Measurements from ENCODE around the gene CLDN17. TPM values are rescaled to one million over a fixed set of nuclear protein-coding genes. Genes with fewer than 3 reads are reported as not detected.

CLDN17 gene
- total and polyA plus RNA-seq, 2 donors = 0.09 to 0.41 TPM

DNA sequence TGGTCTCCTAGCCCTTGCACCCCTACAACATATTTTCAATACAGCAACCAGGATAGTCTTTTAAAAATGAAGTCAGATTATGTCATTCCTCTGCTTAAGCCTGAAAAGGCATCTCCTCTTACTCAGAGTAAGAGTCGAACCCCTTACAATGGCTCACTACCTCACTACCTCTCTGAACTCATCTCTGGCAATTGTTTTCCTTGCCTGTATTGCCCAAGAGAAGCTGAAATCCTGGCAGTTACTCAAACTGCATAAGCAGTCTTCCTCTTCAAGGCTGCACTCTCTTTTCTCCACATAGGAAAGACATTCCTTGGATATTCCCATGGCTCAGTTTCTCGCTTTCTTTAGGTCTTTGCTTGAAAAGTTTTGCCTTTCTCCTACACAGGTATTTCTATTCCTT lies 26.6 kb upstream of the CLDN17 start:
- Histone ChIP-seq H3K4me1 (ENCODE audit: control insufficient read depth in 2 of 2, insufficient read depth in 2 of 2, low read length in 2 of 2) (no peaks in the 10 kb centered on the region), H3K4me3 (ENCODE audit: low read length in 2 of 2) (no peak overlapping the region), H3K36me3 (ENCODE audit: control insufficient read depth in 2 of 2, insufficient read depth in 2 of 2, low read length in 1 of 2) (no peaks in the 10 kb centered on the region), H3K9me3 (ENCODE audit: control insufficient read depth in 2 of 2, insufficient read depth in 1 of 2, low read length in 1 of 2) (no peaks in the 10 kb centered on the region), H3K27me3 (ENCODE audit: control insufficient read depth in 2 of 2, insufficient read depth in 1 of 2, low read length in 1 of 2) (no peaks in the 10 kb centered on the region), H3K27ac (ENCODE audit: low read depth in 1 of 2, low read length in 1 of 2) (no peak overlapping the region)
- DNase-seq (ENCODE audit: low read depth in 6 of 9, low spot score in 9 of 9) = no peak
- 93% methylated on average over 2 of the region's 2 CpGs for WGBS

DNA sequence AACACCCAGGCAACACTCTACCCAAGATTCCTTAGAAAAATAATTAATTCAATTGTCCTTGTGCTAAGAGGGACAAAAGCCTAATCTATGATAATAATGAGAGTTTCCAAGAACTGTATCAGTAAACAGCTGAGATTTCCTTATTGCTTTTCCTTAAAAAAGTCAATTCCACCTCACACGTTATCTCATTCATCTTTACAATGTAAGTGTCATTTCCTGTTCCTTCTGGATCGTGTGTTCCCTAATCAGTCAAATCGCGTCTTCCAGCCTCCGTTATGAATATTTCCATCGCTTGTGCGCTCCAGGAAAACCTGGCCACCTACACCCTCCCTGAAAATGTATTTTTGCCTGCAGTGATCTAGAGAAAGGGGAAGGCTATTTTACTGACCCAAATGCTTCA lies 23.9 kb upstream of the CLDN17 start:
- Histone ChIP-seq H3K27me3 (ENCODE audit: control insufficient read depth in 2 of 2, insufficient read depth in 1 of 2, low read length in 1 of 2) (no peaks in the 10 kb centered on the region), H3K27ac (ENCODE audit: low read depth in 1 of 2, low read length in 1 of 2) (no peak overlapping the region), H3K36me3 (ENCODE audit: control insufficient read depth in 2 of 2, insufficient read depth in 2 of 2, low read length in 1 of 2) (no peaks in the 10 kb centered on the region), H3K9me3 (ENCODE audit: control insufficient read depth in 2 of 2, insufficient read depth in 1 of 2, low read length in 1 of 2) (no peaks in the 10 kb centered on the region), H3K4me3 (ENCODE audit: low read length in 2 of 2) (no peak overlapping the region), H3K4me1 (ENCODE audit: control insufficient read depth in 2 of 2, insufficient read depth in 2 of 2, low read length in 2 of 2) (no peaks in the 10 kb centered on the region)
- WGBS = 67% methylated on average over 7 of the region's 7 CpGs
- DNase-seq (ENCODE audit: low read depth in 6 of 9, low spot score in 9 of 9) = no peak

DNA sequence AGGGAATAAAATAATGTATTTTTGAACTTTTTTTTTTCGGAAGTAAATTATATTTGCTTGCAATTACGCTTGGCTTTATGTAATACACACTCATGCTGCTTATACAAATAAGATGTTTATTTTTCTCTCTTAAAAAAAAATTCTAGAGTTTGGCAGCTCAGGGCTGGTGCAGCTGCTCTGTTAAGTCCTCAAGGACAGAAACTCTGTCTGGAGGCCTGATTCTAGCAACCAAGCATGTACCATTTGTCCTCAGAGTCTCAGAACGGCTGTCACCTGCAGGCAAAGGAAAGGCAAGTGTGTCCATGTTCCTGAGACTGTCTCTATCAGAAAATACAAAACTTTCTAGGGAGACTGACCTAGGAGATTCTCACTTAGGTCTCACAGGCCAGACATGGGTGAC lies 23.2 kb upstream of the CLDN17 start:
- DNase-seq (ENCODE audit: low read depth in 6 of 9, low spot score in 9 of 9) = no peak
- Histone ChIP-seq H3K36me3 (ENCODE audit: control insufficient read depth in 2 of 2, insufficient read depth in 2 of 2, low read length in 1 of 2) (no peaks in the 10 kb centered on the region), H3K9me3 (ENCODE audit: control insufficient read depth in 2 of 2, insufficient read depth in 1 of 2, low read length in 1 of 2) (no peaks in the 10 kb centered on the region), H3K27me3 (ENCODE audit: control insufficient read depth in 2 of 2, insufficient read depth in 1 of 2, low read length in 1 of 2) (no peaks in the 10 kb centered on the region), H3K4me3 (ENCODE audit: low read length in 2 of 2) (no peak overlapping the region), H3K4me1 (ENCODE audit: control insufficient read depth in 2 of 2, insufficient read depth in 2 of 2, low read length in 2 of 2) (no peaks in the 10 kb centered on the region), H3K27ac (ENCODE audit: low read depth in 1 of 2, low read length in 1 of 2) (no peak overlapping the region)
- WGBS = 91% methylated on average over 3 of the region's 3 CpGs

DNA sequence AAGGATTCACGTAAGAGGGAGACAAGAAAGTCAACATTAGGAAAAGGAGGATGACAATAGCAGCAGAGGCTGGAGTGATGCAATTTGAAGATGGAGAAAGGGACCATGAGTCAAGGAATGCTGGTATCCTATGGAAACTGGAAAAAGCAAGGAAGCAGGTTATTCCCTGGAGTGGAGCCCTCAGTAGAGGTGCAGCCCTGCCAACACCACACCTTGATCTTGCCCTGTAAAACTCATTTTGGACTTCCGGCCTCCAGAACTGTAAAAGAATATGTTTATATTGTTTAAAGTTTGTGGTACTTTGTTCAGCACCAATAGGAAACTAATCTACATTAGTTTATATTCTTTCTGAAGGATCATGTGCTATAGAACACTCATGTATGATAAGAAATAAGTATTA lies 19.6 kb upstream of the CLDN17 start:
- H3K27ac ChIP-seq (ENCODE audit: low read depth in 1 of 2, low read length in 1 of 2) = no peak overlapping the region
- no peaks in the 10 kb centered on the region for H3K9me3 ChIP-seq (ENCODE audit: control insufficient read depth in 2 of 2, insufficient read depth in 1 of 2, low read length in 1 of 2)
- no peaks in the 10 kb centered on the region for H3K27me3 ChIP-seq (ENCODE audit: control insufficient read depth in 2 of 2, insufficient read depth in 1 of 2, low read length in 1 of 2)
- no peak overlapping the region for H3K4me3 ChIP-seq (ENCODE audit: low read length in 2 of 2)
- WGBS = 98% methylated on average over 2 of the region's 2 CpGs
- no peak for DNase-seq (ENCODE audit: low read depth in 6 of 9, low spot score in 9 of 9)
- no peaks in the 10 kb centered on the region for H3K36me3 ChIP-seq (ENCODE audit: control insufficient read depth in 2 of 2, insufficient read depth in 2 of 2, low read length in 1 of 2)
- no peaks in the 10 kb centered on the region for H3K4me1 ChIP-seq (ENCODE audit: control insufficient read depth in 2 of 2, insufficient read depth in 2 of 2, low read length in 2 of 2)

DNA sequence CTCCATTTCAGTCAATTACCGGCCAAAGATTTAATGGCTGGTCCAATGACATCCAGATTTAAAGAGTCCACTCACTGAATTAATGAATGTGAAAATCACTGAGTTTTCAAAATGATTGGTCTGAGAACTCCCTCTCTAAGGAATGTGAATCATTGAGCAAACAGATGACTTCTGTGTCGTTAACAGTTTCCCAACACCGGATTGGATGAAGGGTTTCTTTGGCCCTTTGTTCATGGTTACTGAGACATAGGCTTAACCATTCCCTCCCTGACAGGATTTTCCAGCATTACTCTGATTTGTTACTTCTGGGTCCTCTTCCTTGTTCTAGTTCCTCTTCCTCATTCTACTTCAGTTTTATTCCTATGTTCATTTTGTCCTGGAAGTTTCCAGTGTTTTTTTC lies 1.5 kb upstream of the CLDN17 start:
- Histone ChIP-seq H3K27ac (ENCODE audit: low read depth in 1 of 2, low read length in 1 of 2) (no peak overlapping the region), H3K4me1 (ENCODE audit: control insufficient read depth in 2 of 2, insufficient read depth in 2 of 2, low read length in 2 of 2) (no peaks in the 10 kb centered on the region), H3K4me3 (ENCODE audit: low read length in 2 of 2) (no peak overlapping the region), H3K9me3 (ENCODE audit: control insufficient read depth in 2 of 2, insufficient read depth in 1 of 2, low read length in 1 of 2) (no peaks in the 10 kb centered on the region), H3K36me3 (ENCODE audit: control insufficient read depth in 2 of 2, insufficient read depth in 2 of 2, low read length in 1 of 2) (no peaks in the 10 kb centered on the region), H3K27me3 (ENCODE audit: control insufficient read depth in 2 of 2, insufficient read depth in 1 of 2, low read length in 1 of 2) (no peaks in the 10 kb centered on the region)
- 84% methylated on average over 3 of the region's 3 CpGs for WGBS
- no peak for DNase-seq (ENCODE audit: low read depth in 6 of 9, low spot score in 9 of 9)

DNA sequence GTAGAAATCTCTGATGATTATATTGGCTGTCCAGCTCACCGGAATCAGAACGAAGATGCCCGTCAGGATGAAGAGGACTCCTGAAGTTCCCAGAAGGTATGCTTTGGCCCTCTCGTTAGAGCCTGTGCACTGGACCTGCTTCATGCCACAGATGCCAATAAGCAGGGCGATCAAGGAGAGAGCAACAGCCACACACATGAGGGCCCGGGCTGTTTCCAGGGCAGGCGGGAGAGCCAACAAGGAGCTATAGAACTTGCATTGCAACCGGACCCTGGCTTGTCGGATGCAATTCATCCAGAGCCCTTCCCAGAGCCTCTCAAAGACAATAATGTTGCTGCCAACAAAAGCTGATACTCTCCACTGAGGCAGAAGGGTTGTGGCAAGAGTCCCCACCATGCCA lies 434 bp downstream of the CLDN17 start:
- no peaks in the 10 kb centered on the region for H3K4me1 ChIP-seq (ENCODE audit: control insufficient read depth in 2 of 2, insufficient read depth in 2 of 2, low read length in 2 of 2)
- no peak overlapping the region for H3K27ac ChIP-seq (ENCODE audit: low read depth in 1 of 2, low read length in 1 of 2)
- WGBS = 96% methylated on average over 9 of the region's 9 CpGs
- H3K9me3 ChIP-seq (ENCODE audit: control insufficient read depth in 2 of 2, insufficient read depth in 1 of 2, low read length in 1 of 2) = no peaks in the 10 kb centered on the region
- H3K27me3 ChIP-seq (ENCODE audit: control insufficient read depth in 2 of 2, insufficient read depth in 1 of 2, low read length in 1 of 2) = no peaks in the 10 kb centered on the region
- H3K4me3 ChIP-seq (ENCODE audit: low read length in 2 of 2) = no peak overlapping the region
- DNase-seq (ENCODE audit: low read depth in 6 of 9, low spot score in 9 of 9) = no peak
- no peaks in the 10 kb centered on the region for H3K36me3 ChIP-seq (ENCODE audit: control insufficient read depth in 2 of 2, insufficient read depth in 2 of 2, low read length in 1 of 2)

DNA sequence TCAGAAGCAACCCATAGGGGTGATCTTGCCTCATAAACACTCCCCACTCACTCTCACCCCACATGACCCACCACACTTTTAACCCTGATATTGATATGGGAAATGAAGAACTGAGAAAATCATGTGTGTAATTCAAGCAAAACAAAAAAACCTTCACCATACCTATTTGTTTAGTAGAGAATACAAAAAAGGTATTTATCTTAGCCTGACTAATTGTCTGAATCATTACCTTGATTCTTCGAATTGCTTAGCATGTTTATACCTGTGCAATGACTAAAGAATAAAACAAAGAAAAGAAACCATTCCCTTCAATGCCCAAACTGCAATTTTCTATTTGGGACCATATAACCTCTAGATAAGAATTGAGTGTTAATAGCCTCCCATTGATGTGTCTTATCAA lies 1.8 kb downstream of the CLDN17 start:
- WGBS = 91% methylated on average over 1 of the region's 1 CpG
- Histone ChIP-seq H3K36me3 (ENCODE audit: control insufficient read depth in 2 of 2, insufficient read depth in 2 of 2, low read length in 1 of 2) (no peaks in the 10 kb centered on the region), H3K9me3 (ENCODE audit: control insufficient read depth in 2 of 2, insufficient read depth in 1 of 2, low read length in 1 of 2) (no peaks in the 10 kb centered on the region), H3K27ac (ENCODE audit: low read depth in 1 of 2, low read length in 1 of 2) (no peak overlapping the region), H3K27me3 (ENCODE audit: control insufficient read depth in 2 of 2, insufficient read depth in 1 of 2, low read length in 1 of 2) (no peaks in the 10 kb centered on the region), H3K4me3 (ENCODE audit: low read length in 2 of 2) (no peak overlapping the region), H3K4me1 (ENCODE audit: control insufficient read depth in 2 of 2, insufficient read depth in 2 of 2, low read length in 2 of 2) (no peaks in the 10 kb centered on the region)
- no peak for DNase-seq (ENCODE audit: low read depth in 6 of 9, low spot score in 9 of 9)

DNA sequence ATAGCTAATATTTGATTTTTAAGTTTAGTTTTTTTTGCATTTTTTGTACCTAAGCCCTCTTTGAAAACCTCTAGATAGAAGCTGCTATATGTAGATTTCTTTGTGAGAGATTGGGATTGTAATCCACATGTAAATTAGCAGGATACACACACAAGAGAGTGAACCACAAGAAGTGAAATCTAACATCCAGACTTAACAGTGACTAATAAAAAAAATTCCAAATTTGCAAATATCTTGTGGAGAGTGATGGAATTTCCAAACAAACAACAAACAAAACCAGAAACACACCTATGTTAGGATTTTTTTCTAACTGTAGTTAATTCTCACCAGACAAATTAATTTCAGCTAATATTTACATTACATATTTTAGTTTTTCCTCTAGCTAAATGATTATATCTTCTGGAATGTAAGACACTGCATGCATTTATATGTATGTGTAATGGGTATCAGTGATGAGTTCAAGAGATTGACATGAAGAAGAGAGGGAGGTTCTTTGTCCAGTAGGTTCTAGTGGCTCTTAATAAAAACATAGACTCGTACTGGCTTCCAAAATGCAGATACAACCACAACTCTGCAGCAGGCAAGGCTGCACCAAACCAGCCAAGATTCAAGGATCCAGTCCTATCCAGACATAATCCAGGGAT lies 12.8 kb downstream of the CLDN17 start:
- 76% methylated on average over 1 of the region's 1 CpG for WGBS
- no peak overlapping the region for H3K4me3 ChIP-seq (ENCODE audit: low read length in 2 of 2)
- no peaks in the 10 kb centered on the region for H3K9me3 ChIP-seq (ENCODE audit: control insufficient read depth in 2 of 2, insufficient read depth in 1 of 2, low read length in 1 of 2)
- no peak overlapping the region for H3K27ac ChIP-seq (ENCODE audit: low read depth in 1 of 2, low read length in 1 of 2)
- H3K27me3 ChIP-seq (ENCODE audit: control insufficient read depth in 2 of 2, insufficient read depth in 1 of 2, low read length in 1 of 2) = no peaks in the 10 kb centered on the region
- H3K36me3 ChIP-seq (ENCODE audit: control insufficient read depth in 2 of 2, insufficient read depth in 2 of 2, low read length in 1 of 2) = no peaks in the 10 kb centered on the region
- no peak for DNase-seq (ENCODE audit: low read depth in 6 of 9, low spot score in 9 of 9)
- H3K4me1 ChIP-seq (ENCODE audit: control insufficient read depth in 2 of 2, insufficient read depth in 2 of 2, low read length in 2 of 2) = no peaks in the 10 kb centered on the region

DNA sequence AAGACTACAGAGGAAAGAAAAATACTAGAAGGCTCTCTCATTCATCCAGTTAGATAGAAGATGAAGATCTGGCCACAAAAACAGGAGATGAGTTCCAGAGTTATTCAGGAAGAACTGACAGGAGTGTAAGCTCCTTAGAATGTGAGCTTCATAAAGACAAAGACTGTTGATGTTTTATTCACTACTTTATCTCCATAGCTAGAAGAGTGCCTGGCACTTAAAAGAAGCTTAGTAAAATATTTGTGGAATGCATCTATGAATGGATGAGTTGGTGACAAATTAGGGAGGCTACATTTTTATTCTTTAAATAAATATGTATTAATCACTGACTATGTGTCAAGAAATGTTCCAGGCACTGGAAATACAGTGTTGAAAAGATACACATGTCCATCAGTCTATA lies 13.8 kb downstream of the CLDN17 start:
- H3K4me3 ChIP-seq (ENCODE audit: low read length in 2 of 2) = no peak overlapping the region
- no peaks in the 10 kb centered on the region for H3K27me3 ChIP-seq (ENCODE audit: control insufficient read depth in 2 of 2, insufficient read depth in 1 of 2, low read length in 1 of 2)
- H3K27ac ChIP-seq (ENCODE audit: low read depth in 1 of 2, low read length in 1 of 2) = no peak overlapping the region
- no peaks in the 10 kb centered on the region for H3K9me3 ChIP-seq (ENCODE audit: control insufficient read depth in 2 of 2, insufficient read depth in 1 of 2, low read length in 1 of 2)
- no peaks in the 10 kb centered on the region for H3K4me1 ChIP-seq (ENCODE audit: control insufficient read depth in 2 of 2, insufficient read depth in 2 of 2, low read length in 2 of 2)
- no peak for DNase-seq (ENCODE audit: low read depth in 6 of 9, low spot score in 9 of 9)
- no peaks in the 10 kb centered on the region for H3K36me3 ChIP-seq (ENCODE audit: control insufficient read depth in 2 of 2, insufficient read depth in 2 of 2, low read length in 1 of 2)

DNA sequence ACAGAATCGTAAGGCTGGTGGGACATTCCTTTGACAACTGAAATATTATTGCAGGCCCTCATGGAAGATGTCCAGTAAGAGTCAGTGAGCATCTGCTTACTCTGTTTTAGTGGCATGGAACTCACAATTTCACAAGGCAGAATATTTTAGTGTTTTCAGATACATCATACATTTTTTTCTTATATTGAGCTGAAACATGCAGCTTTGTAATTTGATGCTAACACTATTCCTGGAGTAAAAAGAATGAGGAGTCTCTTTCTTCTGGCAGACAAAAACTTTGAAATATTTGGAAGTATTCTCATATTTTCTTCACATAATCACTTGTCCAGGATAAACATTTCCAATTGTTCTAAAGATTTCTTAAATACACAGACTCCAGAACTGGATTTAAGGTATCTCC lies 17.7 kb downstream of the CLDN17 start:
- no peak for DNase-seq (ENCODE audit: low read depth in 6 of 9, low spot score in 9 of 9)
- no peaks in the 10 kb centered on the region for H3K36me3 ChIP-seq (ENCODE audit: control insufficient read depth in 2 of 2, insufficient read depth in 2 of 2, low read length in 1 of 2)
- no peaks in the 10 kb centered on the region for H3K4me1 ChIP-seq (ENCODE audit: control insufficient read depth in 2 of 2, insufficient read depth in 2 of 2, low read length in 2 of 2)
- no peaks in the 10 kb centered on the region for H3K27me3 ChIP-seq (ENCODE audit: control insufficient read depth in 2 of 2, insufficient read depth in 1 of 2, low read length in 1 of 2)
- WGBS = 88% methylated on average over 1 of the region's 1 CpG
- no peaks in the 10 kb centered on the region for H3K9me3 ChIP-seq (ENCODE audit: control insufficient read depth in 2 of 2, insufficient read depth in 1 of 2, low read length in 1 of 2)
- H3K4me3 ChIP-seq (ENCODE audit: low read length in 2 of 2) = no peak overlapping the region
- no peak overlapping the region for H3K27ac ChIP-seq (ENCODE audit: low read depth in 1 of 2, low read length in 1 of 2)
